B cell (primary cell): ENCODE data around the gene KIR3DL2. TPM values are rescaled to one million over a fixed set of nuclear protein-coding genes. Genes with fewer than 3 reads are reported as not detected.
"Not testable (repeated sequence)": the region's sequence is repeated elsewhere in the genome, so short reads cannot be mapped to it uniquely, and the experiment has no call there.

Experiments used
- ATAC-seq: fragments of 200-7000 bp; cut with Tn5 transposase; one replicate; pipeline ENCODE4 v1.10.0; 2021; ENCODE audit warnings: low read depth, mild to moderate bottlenecking, moderate number of reproducible peaks, moderate library complexity
- CTCF ChIA-PET: fragments of 350-600 bp; sonication (Branson Sonifier 250); formaldehyde crosslinking; loops from one replicate; lab custom pipeline; 2021; ENCODE audit warnings: antibody characterized with exemption, inconsistent platforms; lab: Charles Lee
- POLR2A ChIA-PET: fragments of 350-600 bp; sonication (Branson Sonifier 250); formaldehyde crosslinking; loops from one replicate; lab custom pipeline; 2021; ENCODE audit warnings: antibody characterized with exemption; lab: Charles Lee
- DNase-seq: peaks from one replicate; pipeline ENCODE4 v3.0.0; 2013
- H2AFZ ChIP-seq: 2 replicates; pipeline ENCODE4 v1.6.1; 2012; ENCODE audit warnings: mild to moderate bottlenecking, low read depth, low read length; ENCODE audit not compliant: insufficient read depth, poor library complexity, severe bottlenecking
- H3K27ac ChIP-seq, 2 donors: 1 replicate in 1 of 2; 2 replicates in 1 of 2; pipeline ENCODE4 v1.5.1; 2012 to 2013; ENCODE audit warnings: low read length in 2 of 2, mild to moderate bottlenecking in 2 of 2, moderate library complexity in 1 of 2
- H3K27me3 ChIP-seq, 4 experiments: fragments of 200-600 bp in 1 of 4; sonication (generic) in 1 of 4; replicated peaks in 1 of 4; 1 replicate in 2 of 4; 2 replicates in 2 of 4; pipeline versions ENCODE4 v1.6.1 to v1.7.0; 2013 to 2016; ENCODE audit warnings: low read length in 3 of 4, mild to moderate bottlenecking in 2 of 4, mixed read lengths in 1 of 4, moderate library complexity in 1 of 4; ENCODE audit not compliant: insufficient read depth in 4 of 4, control insufficient read depth in 3 of 4; ENCODE audit errors: control extremely low read depth in 1 of 4
- H3K36me3 ChIP-seq, 2 experiments: replicated peaks in 1 of 2; 1 replicate in 1 of 2; 2 replicates in 1 of 2; pipeline versions ENCODE4 v1.6.1 to v1.7.1; 2013; ENCODE audit warnings: low read length in 1 of 2; ENCODE audit not compliant: insufficient read depth in 2 of 2, control insufficient read depth in 1 of 2; ENCODE audit errors: control extremely low read depth in 1 of 2, extremely low read depth in 1 of 2
- H3K4me1 ChIP-seq, 2 donors: fragments of 200-600 bp in 1 of 2; sonication (generic) in 1 of 2; 1 replicate in 1 of 2; 2 replicates in 1 of 2; pipeline versions ENCODE4 v1.5.1 to v1.6.1; 2013 to 2017; ENCODE audit warnings: low read length in 2 of 2; ENCODE audit not compliant: control insufficient read depth in 2 of 2, insufficient read depth in 2 of 2
- H3K4me2 ChIP-seq: replicated peaks from 2 replicates; pipeline ENCODE3; 2012; ENCODE audit warnings: mild to moderate bottlenecking, low read depth, low read length; ENCODE audit not compliant: poor library complexity, severe bottlenecking
- H3K4me3 ChIP-seq, 5 experiments: fragments of 200-600 bp in 1 of 5; sonication (generic) in 1 of 5; 1 replicate in 3 of 5; 2 replicates in 2 of 5; pipeline versions ENCODE4 v1.5.1 to v1.7.0; 2011 to 2016; ENCODE audit warnings: low read length in 4 of 5, mild to moderate bottlenecking in 4 of 5, low read depth in 2 of 5, control low read depth in 1 of 5, moderate library complexity in 1 of 5; ENCODE audit not compliant: insufficient read depth in 1 of 5; ENCODE audit errors: control extremely low read depth in 1 of 5, extremely low read depth in 1 of 5
- H3K79me2 ChIP-seq: fragments of 200-600 bp; sonication (generic); one replicate; pipeline ENCODE4 v1.6.0; 2016; ENCODE audit warnings: low read length; ENCODE audit not compliant: control insufficient read depth, insufficient read depth
- H3K9ac ChIP-seq: fragments of 200-600 bp; sonication (generic); 2 replicates; pipeline ENCODE4 v1.6.1; 2017; ENCODE audit warnings: mild to moderate bottlenecking, low read length, moderate library complexity
- H3K9me3 ChIP-seq, 3 donors: one replicate each; pipeline versions ENCODE4 v1.6.1 to v1.7.1; 2013; ENCODE audit warnings: low read length in 2 of 3; ENCODE audit not compliant: control insufficient read depth in 2 of 3, insufficient read depth in 1 of 3; ENCODE audit errors: control extremely low read depth in 1 of 3
- H4K20me1 ChIP-seq: 2 replicates; pipeline ENCODE4 v1.6.0; 2012; ENCODE audit warnings: mild to moderate bottlenecking, low read length; ENCODE audit not compliant: insufficient read depth, control insufficient read depth, poor library complexity, severe bottlenecking
- H3K27ac Mint-ChIP-seq: one replicate; pipeline ENCODE4 v1.8.0; 2021; ENCODE audit warnings: mixed read lengths
- H3K27me3 Mint-ChIP-seq: one replicate; pipeline ENCODE4 v1.8.0; 2021; ENCODE audit warnings: mixed read lengths
- H3K4me1 Mint-ChIP-seq: one replicate; pipeline ENCODE4 v1.8.0; 2021; ENCODE audit warnings: mixed read lengths
- H3K4me3 Mint-ChIP-seq: one replicate; pipeline ENCODE4 v1.8.0; 2021; ENCODE audit warnings: mixed read lengths
- H3K9me3 Mint-ChIP-seq: one replicate; pipeline ENCODE4 v1.8.0; 2022; ENCODE audit warnings: mixed read lengths; ENCODE audit not compliant: insufficient read depth
- EZH2 ChIP-seq: IDR thresholded peaks from 2 replicates; pipeline ENCODE4 v1.6.1; 2012; ENCODE audit warnings: borderline replicate concordance, low read depth, mild to moderate bottlenecking, moderate library complexity, low read length; ENCODE audit not compliant: insufficient read depth, poor library complexity, severe bottlenecking
- WGBS: methylation state at CpG from one replicate; pipeline ENCODE4 v1.1.5; 2013; ENCODE audit warnings: missing lambda C conversion rate; ENCODE audit not compliant: insufficient coverage; 5-methylcytosine and 5-hydroxymethylcytosine counted together
- intact Hi-C: fragments of 100-400 bp; cut with micrococcal nuclease; formaldehyde crosslinking; loops from one replicate; pipeline ENCODE4 v1.10.0; 2022
- polyA plus RNA-seq: library from polyadenylated mRNA; depleted of rRNA; stranded (reverse); fragments of >200 nt; gene quantifications from 2 replicates; pipeline ENCODE4 v1.2.3, GENCODE V29; 2012
- total RNA-seq, 2 donors: library from RNA; stranded (reverse); fragments of 120-200 nt in 1 of 2; gene quantifications; 1 replicate in 1 of 2; 2 replicates in 1 of 2; pipeline versions ENCODE4 v1.2.3 to v1.2.4, GENCODE V29; 2013 to 2022
- TF ChIP-seq, protein P1 (sequence below): fragments of 200-600 bp; IDR thresholded peaks from one replicate; pipeline ENCODE4 v1.8.0; 2022; ENCODE audit warnings: antibody characterized with exemption, mild to moderate bottlenecking

KIR3DL2 gene
- total and polyA plus RNA-seq, 2 donors (not counting 1 experiment from before 2014, with no cell fraction given): 0.17 to 0.30 TPM

DNA sequence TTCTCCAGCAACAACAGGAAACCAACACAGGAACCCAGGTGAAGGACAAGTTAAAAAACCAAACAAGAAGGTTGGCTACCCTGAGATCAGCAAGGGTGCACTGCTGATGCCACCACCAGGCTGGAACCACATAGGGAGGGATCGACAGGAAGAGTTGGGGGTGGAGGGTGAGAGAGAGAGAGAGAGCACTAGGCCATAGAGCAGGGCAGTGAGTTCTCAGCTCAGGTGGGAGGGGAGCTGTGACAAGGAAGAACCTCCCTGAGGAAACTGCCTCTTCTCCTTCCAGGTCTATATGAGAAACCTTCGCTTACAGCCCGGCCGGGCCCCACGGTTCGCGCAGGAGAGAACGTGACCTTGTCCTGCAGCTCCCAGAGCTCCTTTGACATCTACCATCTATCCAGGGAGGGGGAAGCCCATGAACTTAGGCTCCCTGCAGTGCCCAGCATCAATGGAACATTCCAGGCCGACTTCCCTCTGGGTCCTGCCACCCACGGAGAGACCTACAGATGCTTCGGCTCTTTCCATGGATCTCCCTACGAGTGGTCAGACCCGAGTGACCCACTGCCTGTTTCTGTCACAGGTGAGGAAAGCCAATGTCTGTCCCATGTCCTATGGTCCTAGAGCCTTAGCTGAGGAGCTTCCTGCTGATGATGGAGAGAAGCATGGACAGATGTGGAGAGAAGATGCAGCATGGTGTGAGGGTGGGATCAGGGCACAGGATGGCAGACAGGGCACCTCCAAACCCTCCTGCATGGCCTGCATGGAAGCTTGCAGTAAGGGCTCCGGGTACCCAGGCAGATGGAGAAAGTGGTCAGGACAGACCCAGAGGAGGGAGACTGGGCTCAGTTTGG lies 44.4 kb upstream of the KIR3DL2 start:
- Mint-ChIP-seq H3K27me3 (peaks cover 46% of the 10 kb centered on the region), H3K9me3 (no peaks in the 10 kb centered on the region), H3K4me1 (no peaks in the 10 kb centered on the region)

DNA sequence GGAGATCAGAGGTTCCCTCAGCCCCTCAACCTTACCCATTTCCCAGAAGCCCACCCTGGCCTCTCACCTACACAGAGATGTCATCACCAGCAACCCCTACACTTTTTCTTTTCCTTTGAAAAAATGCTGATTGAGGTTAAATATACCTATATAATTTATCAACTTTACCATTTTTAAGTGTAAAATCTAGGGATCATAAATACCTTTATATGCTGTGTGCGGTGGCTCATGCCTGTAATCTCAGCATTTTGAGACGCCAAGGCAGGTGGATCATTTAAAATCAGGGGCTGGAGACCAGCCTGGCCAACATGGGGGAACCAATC lies 43.8 kb upstream of the KIR3DL2 start:
- H3K4me1 ChIP-seq: no peaks in the 10 kb centered on the region
- TF ChIP-seq, protein P1, sequence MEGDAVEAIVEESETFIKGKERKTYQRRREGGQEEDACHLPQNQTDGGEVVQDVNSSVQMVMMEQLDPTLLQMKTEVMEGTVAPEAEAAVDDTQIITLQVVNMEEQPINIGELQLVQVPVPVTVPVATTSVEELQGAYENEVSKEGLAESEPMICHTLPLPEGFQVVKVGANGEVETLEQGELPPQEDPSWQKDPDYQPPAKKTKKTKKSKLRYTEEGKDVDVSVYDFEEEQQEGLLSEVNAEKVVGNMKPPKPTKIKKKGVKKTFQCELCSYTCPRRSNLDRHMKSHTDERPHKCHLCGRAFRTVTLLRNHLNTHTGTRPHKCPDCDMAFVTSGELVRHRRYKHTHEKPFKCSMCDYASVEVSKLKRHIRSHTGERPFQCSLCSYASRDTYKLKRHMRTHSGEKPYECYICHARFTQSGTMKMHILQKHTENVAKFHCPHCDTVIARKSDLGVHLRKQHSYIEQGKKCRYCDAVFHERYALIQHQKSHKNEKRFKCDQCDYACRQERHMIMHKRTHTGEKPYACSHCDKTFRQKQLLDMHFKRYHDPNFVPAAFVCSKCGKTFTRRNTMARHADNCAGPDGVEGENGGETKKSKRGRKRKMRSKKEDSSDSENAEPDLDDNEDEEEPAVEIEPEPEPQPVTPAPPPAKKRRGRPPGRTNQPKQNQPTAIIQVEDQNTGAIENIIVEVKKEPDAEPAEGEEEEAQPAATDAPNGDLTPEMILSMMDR: no peak
- no peak for TF ChIP-seq EZH2
- H4K20me1 ChIP-seq: no peaks in the 10 kb centered on the region
- no peaks in the 10 kb centered on the region for H3K79me2 ChIP-seq
- no CpG with 5 or more reads among the region's 2 CpGs for WGBS
- no peaks in the 10 kb centered on the region for H3K4me1 Mint-ChIP-seq
- DNase-seq: no peak
- ChIA-PET POLR2A (no interaction called here), CTCF (no interaction called here)
- H3K27ac ChIP-seq: no peak overlapping the region
- no peak overlapping the region for H3K9ac ChIP-seq
- H3K36me3 ChIP-seq: no peaks in the 10 kb centered on the region
- ATAC-seq: no peak
- intact Hi-C loops: no loop called here
- no peak overlapping the region for H3K4me2 ChIP-seq
- H3K27me3 ChIP-seq: peaks cover 0 to 12% (median 3%) of the 10 kb centered on the region in 4 experiments
- H3K4me3 Mint-ChIP-seq: no peak overlapping the region
- peaks cover 0 to 14% (median 0%) of the 10 kb centered on the region in 3 donors for H3K9me3 ChIP-seq
- no peak overlapping the region for H2AFZ ChIP-seq
- H3K27me3 Mint-ChIP-seq: peaks cover 44% of the 10 kb centered on the region
- H3K27ac Mint-ChIP-seq: no peak overlapping the region
- no peaks in the 10 kb centered on the region for H3K9me3 Mint-ChIP-seq
- H3K4me3 ChIP-seq: no peak overlapping the region

More for the DNA sequence above, 44.4 kb upstream of the KIR3DL2 start:
- H3K79me2 ChIP-seq: no peaks in the 10 kb centered on the region
- no peak overlapping the region for H2AFZ ChIP-seq
- DNase-seq (no peak), ATAC-seq (no peak)
- no peak overlapping the region for H3K4me3 Mint-ChIP-seq
- H3K9ac ChIP-seq: no peak overlapping the region
- TF ChIP-seq EZH2: no peak
- TF ChIP-seq, protein P1: no peak
- no peak overlapping the region for H3K4me2 ChIP-seq
- peaks cover 0 to 14% (median 0%) of the 10 kb centered on the region in 3 donors for H3K9me3 ChIP-seq
- CTCF ChIA-PET: no interaction called here
- no peaks in the 10 kb centered on the region for H3K4me1 ChIP-seq
- H3K27ac Mint-ChIP-seq: no peak overlapping the region
- H3K27ac ChIP-seq: no peak overlapping the region
- POLR2A ChIA-PET: interaction anchor here (0.6 kb wide), 1 partner anchor 321 kb away, joined by 4 read pairs; no protein-coding TSS in a partner anchor
- intact Hi-C loops: no loop called here
- no peak overlapping the region for H3K4me3 ChIP-seq
- H3K27me3 ChIP-seq: peaks cover 0 to 12% (median 3%) of the 10 kb centered on the region in 4 experiments
- no peaks in the 10 kb centered on the region for H3K36me3 ChIP-seq
- 81% methylated on average over 13 of the region's 14 CpGs for WGBS
- no peaks in the 10 kb centered on the region for H4K20me1 ChIP-seq

DNA sequence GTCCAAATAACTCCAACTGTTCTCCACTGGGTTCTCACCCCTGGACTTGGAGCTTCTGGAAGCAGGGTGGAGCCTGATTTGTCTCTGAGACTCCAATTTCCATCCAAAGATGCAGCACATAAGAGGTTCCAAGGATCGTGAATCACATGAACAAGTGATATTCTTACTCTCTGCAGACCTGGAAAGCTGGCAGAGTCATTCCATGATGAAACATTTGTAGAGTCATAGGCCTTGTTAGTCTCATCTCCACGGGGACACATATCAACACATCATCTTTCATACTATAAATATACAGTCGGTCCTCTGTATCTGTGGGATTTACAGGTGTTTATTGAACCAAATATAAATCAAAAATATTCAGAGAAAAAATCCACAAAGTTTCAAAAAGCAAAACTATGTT lies 35.7 kb upstream of the KIR3DL2 start:
- CTCF ChIA-PET, ATAC-seq, H4K20me1 ChIP-seq, H3K4me1 ChIP-seq, H3K27ac Mint-ChIP-seq, H2AFZ ChIP-seq, H3K27me3 ChIP-seq, POLR2A ChIA-PET, H3K4me1 Mint-ChIP-seq, H3K79me2 ChIP-seq, H3K9ac ChIP-seq, H3K36me3 ChIP-seq, H3K4me2 ChIP-seq, DNase-seq, H3K27ac ChIP-seq, H3K4me3 ChIP-seq, H3K9me3 Mint-ChIP-seq, intact Hi-C loops, H3K9me3 ChIP-seq, H3K4me3 Mint-ChIP-seq: not testable (repeated sequence)
- 60% methylated on average over 1 of the region's 3 CpGs for WGBS
- peaks cover 27% of the 10 kb centered on the region for H3K27me3 Mint-ChIP-seq
